ENCODE measurements around the gene OPA3. TPM values are rescaled to one million over a fixed set of nuclear protein-coding genes. Genes with fewer than 3 reads are reported as not detected.

Gene OPA3
- total RNA-seq, 1 experiment from 2014 or later, result 11.1 TPM

DNA sequence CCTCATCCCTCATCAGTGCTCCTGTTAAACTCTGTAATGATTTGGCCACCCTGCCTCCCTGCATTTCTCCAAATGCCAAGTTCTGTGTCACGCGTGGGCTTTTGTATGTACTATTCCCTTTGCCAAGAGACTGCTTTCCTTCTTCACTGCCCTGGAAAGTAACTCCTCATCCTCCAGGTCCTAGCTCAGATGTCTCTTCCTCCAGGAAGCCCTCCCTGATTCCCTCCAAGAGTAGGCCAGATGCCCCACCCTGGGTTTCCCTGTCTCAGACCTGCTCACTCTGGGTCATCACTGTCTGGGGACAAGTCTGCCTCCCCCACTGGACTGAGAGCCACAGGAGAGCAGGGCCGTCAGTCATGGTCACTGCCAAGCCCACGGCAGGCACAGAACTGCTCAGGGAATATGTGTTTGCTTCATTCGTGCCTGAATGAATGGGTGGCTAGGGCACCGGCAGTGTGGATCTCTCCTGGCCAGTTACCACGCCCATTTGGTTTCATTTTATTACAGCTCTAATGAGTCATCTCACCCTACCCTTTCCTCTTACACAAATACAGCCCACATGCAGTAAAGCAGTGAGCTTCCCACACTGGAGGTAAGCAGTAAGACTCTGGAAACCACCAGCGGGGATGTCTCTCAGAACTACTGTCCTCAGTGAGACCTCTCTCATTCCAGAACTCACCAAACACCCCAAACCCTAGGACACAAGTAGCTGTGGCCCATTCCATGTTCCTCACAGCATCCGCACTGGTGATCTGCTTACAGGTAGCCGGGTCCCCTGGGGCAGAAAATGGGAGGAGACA is 29.5 kb upstream of the OPA3 start (continued):
- TF ChIP-seq, protein P1, sequence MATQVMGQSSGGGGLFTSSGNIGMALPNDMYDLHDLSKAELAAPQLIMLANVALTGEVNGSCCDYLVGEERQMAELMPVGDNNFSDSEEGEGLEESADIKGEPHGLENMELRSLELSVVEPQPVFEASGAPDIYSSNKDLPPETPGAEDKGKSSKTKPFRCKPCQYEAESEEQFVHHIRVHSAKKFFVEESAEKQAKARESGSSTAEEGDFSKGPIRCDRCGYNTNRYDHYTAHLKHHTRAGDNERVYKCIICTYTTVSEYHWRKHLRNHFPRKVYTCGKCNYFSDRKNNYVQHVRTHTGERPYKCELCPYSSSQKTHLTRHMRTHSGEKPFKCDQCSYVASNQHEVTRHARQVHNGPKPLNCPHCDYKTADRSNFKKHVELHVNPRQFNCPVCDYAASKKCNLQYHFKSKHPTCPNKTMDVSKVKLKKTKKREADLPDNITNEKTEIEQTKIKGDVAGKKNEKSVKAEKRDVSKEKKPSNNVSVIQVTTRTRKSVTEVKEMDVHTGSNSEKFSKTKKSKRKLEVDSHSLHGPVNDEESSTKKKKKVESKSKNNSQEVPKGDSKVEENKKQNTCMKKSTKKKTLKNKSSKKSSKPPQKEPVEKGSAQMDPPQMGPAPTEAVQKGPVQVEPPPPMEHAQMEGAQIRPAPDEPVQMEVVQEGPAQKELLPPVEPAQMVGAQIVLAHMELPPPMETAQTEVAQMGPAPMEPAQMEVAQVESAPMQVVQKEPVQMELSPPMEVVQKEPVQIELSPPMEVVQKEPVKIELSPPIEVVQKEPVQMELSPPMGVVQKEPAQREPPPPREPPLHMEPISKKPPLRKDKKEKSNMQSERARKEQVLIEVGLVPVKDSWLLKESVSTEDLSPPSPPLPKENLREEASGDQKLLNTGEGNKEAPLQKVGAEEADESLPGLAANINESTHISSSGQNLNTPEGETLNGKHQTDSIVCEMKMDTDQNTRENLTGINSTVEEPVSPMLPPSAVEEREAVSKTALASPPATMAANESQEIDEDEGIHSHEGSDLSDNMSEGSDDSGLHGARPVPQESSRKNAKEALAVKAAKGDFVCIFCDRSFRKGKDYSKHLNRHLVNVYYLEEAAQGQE (IDR thresholded peaks at IDR 0.05; ENCODE audit: low read depth), result no peak
- TF ChIP-seq, protein P2, sequence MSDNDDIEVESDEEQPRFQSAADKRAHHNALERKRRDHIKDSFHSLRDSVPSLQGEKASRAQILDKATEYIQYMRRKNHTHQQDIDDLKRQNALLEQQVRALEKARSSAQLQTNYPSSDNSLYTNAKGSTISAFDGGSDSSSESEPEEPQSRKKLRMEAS (IDR thresholded peaks at IDR 0.05), result peak; percentile 60

DNA sequence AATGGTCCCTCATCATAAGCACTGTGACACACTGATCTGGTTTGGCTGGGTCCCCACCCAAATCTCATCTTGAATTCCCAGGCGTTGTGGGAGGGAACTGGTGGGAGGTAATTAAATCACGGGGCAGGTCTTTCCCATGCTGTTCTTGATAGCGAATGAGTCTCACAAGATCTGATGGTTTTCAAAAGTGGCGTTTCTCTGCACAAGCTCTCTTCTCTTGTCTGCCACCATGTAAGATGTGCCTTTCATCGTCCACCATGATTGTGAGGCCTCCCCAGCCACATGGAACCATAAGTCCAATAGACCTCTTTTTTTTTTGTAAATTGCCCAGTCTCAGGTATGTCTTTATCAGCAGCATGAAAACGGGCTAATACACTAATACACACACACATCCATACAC is 24.3 kb upstream of the OPA3 start:
- Histone ChIP-seq H2AFZ (ENCODE audit: low read depth, low read length, poor library complexity, severe bottlenecking) (no peak overlapping the region), H3K79me2 (ENCODE audit: insufficient read depth, low read length) (no peaks in the 10 kb centered on the region), H3K9ac (ENCODE audit: low read length) (no peak overlapping the region), H3K36me3 (ENCODE audit: control insufficient read depth in 1 of 2, insufficient read depth in 2 of 2, low read length in 2 of 2) (peaks cover 0 to 18% of the 10 kb centered on the region in 2 experiments; a peak in 2 of 4 replicates), H3K4me3 (replicated peaks in 1 of 2; ENCODE audit: low read depth in 1 of 2, low read length in 2 of 2) (no peak overlapping the region), H3K27me3 (ENCODE audit: insufficient read depth, low read length) (no peaks in the 10 kb centered on the region), H3K9me3 (ENCODE audit: control insufficient read depth in 1 of 2, insufficient read depth in 1 of 2, low read depth in 1 of 2, low read length in 2 of 2) (no peaks in the 10 kb centered on the region), H3K4me1 (ENCODE audit: control insufficient read depth in 1 of 2, insufficient read depth in 2 of 2, low read length in 2 of 2) (peaks cover 18 to 22% of the 10 kb centered on the region in 2 experiments), H3K9me2 (ENCODE audit: insufficient read depth) (no peaks in the 10 kb centered on the region), H3K4me2 (ENCODE audit: low read length) (no peak overlapping the region), H3K27ac (ENCODE audit: low read depth, low read length) (no peak overlapping the region), H4K20me1 (ENCODE audit: insufficient read depth) (no peaks in the 10 kb centered on the region)
- intact Hi-C loops (cut with micrococcal nuclease), result loop anchor here (5.0 kb wide), 1 partner anchor 33 kb away; no protein-coding TSS in a partner anchor
- TF ChIP-seq, protein P2 (IDR thresholded peaks at IDR 0.05), result no peak
- TF ChIP-seq SIN3A (IDR thresholded peaks at IDR 0.05; ENCODE audit: low read depth), result no peak
- no peak for TF ChIP-seq SRF (IDR thresholded peaks at IDR 0.05; ENCODE audit: low read depth)
- TF ChIP-seq TCF7L2 (IDR thresholded peaks at IDR 0.05; ENCODE audit: borderline replicate concordance, extremely low read depth, insufficient read depth, insufficient read length), result no peak
- TF ChIP-seq CBX3 (IDR thresholded peaks at IDR 0.05; ENCODE audit: low read depth), result no peak
- no peak for TF ChIP-seq FOSL1 (IDR thresholded peaks at IDR 0.05; ENCODE audit: low read depth)
- TF ChIP-seq YY1 (IDR thresholded peaks at IDR 0.05; ENCODE audit: extremely low read depth, insufficient replicate concordance, low read depth, low read length), result no peak
- POLR2A ChIA-PET, result no interaction called here
- BruUV-seq (replicated peaks), result no TSS peak
- DNase-seq (ENCODE audit: low read depth, low spot score), result no peak
- no peak for ATAC-seq
- RAD21 ChIA-PET (ENCODE audit: low non-redundant PET in 1 of 2, low total read pairs in 2 of 2, uncharacterized antibody in 2 of 2, unreplicated experiment in 2 of 2), result no interaction called here
- CTCF ChIA-PET, result interaction anchor here (1.1 kb wide), 1 partner anchor 33 kb away, joined by 3 read pairs; no protein-coding TSS in a partner anchor
